Right lobe of liver (tissue), 4 donors: ENCODE measurements around the gene DENND2A.

Experiments
- POLR2A ChIP-seq: fragments of 450-650 bp; IDR thresholded peaks from one replicate; pipeline ENCODE4 v1.6.1; 2017; ENCODE audit warnings: antibody characterized with exemption, mild to moderate bottlenecking
- TF ChIP-seq, protein P1 (sequence below), 4 donors: fragments of 200-600 bp in 3 of 4; fragments of 450-650 bp in 1 of 4; IDR thresholded peaks; one replicate each; pipeline versions ENCODE4 v1.5.1 to v1.8.0; 2016 to 2022; ENCODE audit warnings: antibody characterized with exemption in 4 of 4, mild to moderate bottlenecking in 2 of 4
- donor health status: DM: no; HTN: no; CAD: no.
- donor health status: DM: no; HTN: no; CAD: no.
- donor health status: DM: no; HTN: yes; CAD: no.

- TF ChIP-seq, protein P1, sequence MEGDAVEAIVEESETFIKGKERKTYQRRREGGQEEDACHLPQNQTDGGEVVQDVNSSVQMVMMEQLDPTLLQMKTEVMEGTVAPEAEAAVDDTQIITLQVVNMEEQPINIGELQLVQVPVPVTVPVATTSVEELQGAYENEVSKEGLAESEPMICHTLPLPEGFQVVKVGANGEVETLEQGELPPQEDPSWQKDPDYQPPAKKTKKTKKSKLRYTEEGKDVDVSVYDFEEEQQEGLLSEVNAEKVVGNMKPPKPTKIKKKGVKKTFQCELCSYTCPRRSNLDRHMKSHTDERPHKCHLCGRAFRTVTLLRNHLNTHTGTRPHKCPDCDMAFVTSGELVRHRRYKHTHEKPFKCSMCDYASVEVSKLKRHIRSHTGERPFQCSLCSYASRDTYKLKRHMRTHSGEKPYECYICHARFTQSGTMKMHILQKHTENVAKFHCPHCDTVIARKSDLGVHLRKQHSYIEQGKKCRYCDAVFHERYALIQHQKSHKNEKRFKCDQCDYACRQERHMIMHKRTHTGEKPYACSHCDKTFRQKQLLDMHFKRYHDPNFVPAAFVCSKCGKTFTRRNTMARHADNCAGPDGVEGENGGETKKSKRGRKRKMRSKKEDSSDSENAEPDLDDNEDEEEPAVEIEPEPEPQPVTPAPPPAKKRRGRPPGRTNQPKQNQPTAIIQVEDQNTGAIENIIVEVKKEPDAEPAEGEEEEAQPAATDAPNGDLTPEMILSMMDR (IDR thresholded peaks at IDR 0.05): no peak
- no peak for TF ChIP-seq POLR2A
These were observed 33.2 kb upstream of the DENND2A start for GRCh38 chr7:140673774-140674155.
